ENCODE data around the gene HS6ST1.
A peak's percentile ranks its signal among the peaks of the same experiment; 100 is the strongest.

The HS6ST1 gene

GRCh38 chr2:128318776-128319464 lies at the start of gene HS6ST1:
TSS of gene HS6ST1 (minus strand) at chr2:128318868. CDS start at chr2:128318563, 305 bp downstream.
- FAIRE-seq = peak; percentile 26
- DNase-seq (ENCODE audit: insufficient read length, low spot score) = peak; percentile 64

GRCh38 chr2:128367601-128368359 lies 49.1 kb upstream of the HS6ST1 start:
- DNase-seq (ENCODE audit: insufficient read length, low spot score) (no peak), FAIRE-seq (no peak)

- FAIRE-seq = no peak
- no peak for DNase-seq (ENCODE audit: insufficient read length, low spot score)
Measured at GRCh38 chr2:128366713-128367511, 48.2 kb upstream of the HS6ST1 start.

GRCh38 chr2:128365217-128365905 lies 46.7 kb upstream of the HS6ST1 start:
- DNase-seq (ENCODE audit: insufficient read length, low spot score) (no peak), FAIRE-seq (no peak)

- FAIRE-seq = no peak
- no peak for DNase-seq (ENCODE audit: insufficient read length, low spot score)
Measured at GRCh38 chr2:128364441-128364911, 45.8 kb upstream of the HS6ST1 start.

- FAIRE-seq = peak; percentile 71
Measured at GRCh38 chr2:128363934-128364361, 45.3 kb upstream of the HS6ST1 start.

GRCh38 chr2:128362889-128363228 lies 44.2 kb upstream of the HS6ST1 start:
- FAIRE-seq = no peak
- DNase-seq (ENCODE audit: insufficient read length, low spot score) = peak; percentile 89

More at GRCh38 chr2:128363934-128364361, 45.3 kb upstream of the HS6ST1 start:
- no peak for DNase-seq (ENCODE audit: insufficient read length, low spot score)

GRCh38 chr2:128362176-128362888 lies 43.7 kb upstream of the HS6ST1 start:
- FAIRE-seq = peak; percentile 80

GRCh38 chr2:128361376-128362131 lies 42.9 kb upstream of the HS6ST1 start:
- DNase-seq (ENCODE audit: insufficient read length, low spot score) (no peak), FAIRE-seq (peak; percentile 38)

More at GRCh38 chr2:128362176-128362888, 43.7 kb upstream of the HS6ST1 start:
- no peak for DNase-seq (ENCODE audit: insufficient read length, low spot score)

- DNase-seq (ENCODE audit: insufficient read length, low spot score) (no peak), FAIRE-seq (no peak)
Measured at GRCh38 chr2:128360711-128361110, 42.0 kb upstream of the HS6ST1 start.

GRCh38 chr2:128359841-128360240 lies 41.2 kb upstream of the HS6ST1 start:
- FAIRE-seq = no peak
- no peak for DNase-seq (ENCODE audit: insufficient read length, low spot score)

GRCh38 chr2:128358941-128359731 lies 40.5 kb upstream of the HS6ST1 start:
- no peak for FAIRE-seq
- no peak for DNase-seq (ENCODE audit: insufficient read length, low spot score)

- DNase-seq (ENCODE audit: insufficient read length, low spot score) (no peak), FAIRE-seq (peak; percentile 9)
Measured at GRCh38 chr2:128357506-128358370, 39.1 kb upstream of the HS6ST1 start.

- no peak for FAIRE-seq
Measured at GRCh38 chr2:128356127-128356526, 37.5 kb upstream of the HS6ST1 start.

GRCh38 chr2:128354726-128355470 lies 36.2 kb upstream of the HS6ST1 start:
- no peak for FAIRE-seq

More at GRCh38 chr2:128356127-128356526, 37.5 kb upstream of the HS6ST1 start:
- no peak for DNase-seq (ENCODE audit: insufficient read length, low spot score)

GRCh38 chr2:128354161-128354560 lies 35.5 kb upstream of the HS6ST1 start:
- DNase-seq (ENCODE audit: insufficient read length, low spot score) (no peak), FAIRE-seq (no peak)

More at GRCh38 chr2:128354726-128355470, 36.2 kb upstream of the HS6ST1 start:
- no peak for DNase-seq (ENCODE audit: insufficient read length, low spot score)

- no peak for DNase-seq (ENCODE audit: insufficient read length, low spot score)
- no peak for FAIRE-seq
Measured at GRCh38 chr2:128350736-128351135, 32.1 kb upstream of the HS6ST1 start.

Measured in HTR-8/SVneo (cell line).